Endothelial cell of umbilical vein (primary cell): Measurements from ENCODE around the gene B4GALT5. TPM values are rescaled to one million over a fixed set of nuclear protein-coding genes. Genes with fewer than 3 reads are reported as not detected.

Source experiments
- BruUV-seq: library from RNA; stranded (reverse); fragments of 400-500 nt; replicated peaks from 2 replicates; lab custom pipeline; 2021; lab: Mats Ljungman, UMichigan
- CTCF ChIA-PET: fragments of 300-600, 350-600 bp; sonication (Branson Sonifier 250); formaldehyde crosslinking; loops from one replicate; lab custom pipeline; 2021; ENCODE audit warnings: antibody characterized with exemption, inconsistent platforms; lab: Charles Lee
- POLR2A ChIA-PET: fragments of 300-600, 350-600 bp; sonication (Branson Sonifier 250); formaldehyde crosslinking; loops from one replicate; lab custom pipeline; 2021; ENCODE audit warnings: antibody characterized with exemption, inconsistent platforms; lab: Charles Lee
- DNase-seq: peaks from one replicate; pipeline ENCODE4 v3.0.0-alpha.2; 2011; ENCODE audit warnings: low read depth, low spot score
- FAIRE-seq: peaks from 2 replicates; lab custom pipeline; 2011; peaks lifted over from hg19 to GRCh38; lab: Jason Lieb, UNC
- H2AFZ ChIP-seq: 2 replicates; pipeline ENCODE4 v1.6.0; 2012; ENCODE audit warnings: low read depth, low read length, control low read depth, inconsistent platforms
- H3K27ac ChIP-seq: 2 replicates; pipeline ENCODE4 v1.5.1; 2011; ENCODE audit warnings: low read depth, mild to moderate bottlenecking, control low read depth, low read length, moderate library complexity; ENCODE audit not compliant: insufficient read depth
- H3K27me3 ChIP-seq, 2 experiments: 2 replicates each; pipeline versions ENCODE4 v1.6.0 to v1.6.1; 2011; ENCODE audit warnings: low read length in 2 of 2, mixed read lengths in 1 of 2; ENCODE audit not compliant: control insufficient read depth in 2 of 2, insufficient read depth in 2 of 2
- H3K36me3 ChIP-seq, 2 experiments: 2 replicates in 1 of 2; 3 replicates in 1 of 2; pipeline ENCODE4 v1.5.1; 2011; ENCODE audit warnings: low read length in 2 of 2, mild to moderate bottlenecking in 1 of 2, moderate library complexity in 1 of 2; ENCODE audit not compliant: control insufficient read depth in 2 of 2, insufficient read depth in 2 of 2; ENCODE audit errors: extremely low read depth in 1 of 2
- H3K4me1 ChIP-seq: 3 replicates; pipeline ENCODE4 v1.5.1; 2011; ENCODE audit warnings: mild to moderate bottlenecking, low read length; ENCODE audit not compliant: control insufficient read depth, insufficient read depth; ENCODE audit errors: extremely low read depth
- H3K4me2 ChIP-seq: 2 replicates; pipeline ENCODE4 v1.6.1; 2011; ENCODE audit warnings: low read length, control low read depth, mixed read lengths; ENCODE audit not compliant: insufficient read depth
- H3K4me3 ChIP-seq, 3 experiments: fragments of 200-600 bp in 1 of 3; sonication (generic), shearing (Covaris generic) in 1 of 3; replicated peaks in 1 of 3; 2 replicates each; pipeline ENCODE4 v1.5.1; 2011 to 2016; ENCODE audit warnings: control low read depth in 3 of 3, low read length in 3 of 3, mild to moderate bottlenecking in 2 of 3, inconsistent platforms in 1 of 3, low read depth in 1 of 3, moderate library complexity in 1 of 3; ENCODE audit not compliant: insufficient read depth in 1 of 3
- H3K79me2 ChIP-seq: 2 replicates; pipeline ENCODE4 v1.6.0; 2012; ENCODE audit warnings: low read length, inconsistent platforms; ENCODE audit not compliant: control insufficient read depth, insufficient read depth
- H3K9ac ChIP-seq: replicated peaks from 2 replicates; pipeline ENCODE3; 2011; ENCODE audit warnings: low read length, control low read depth; ENCODE audit not compliant: insufficient read depth; ENCODE audit errors: extremely low read depth
- H3K9me1 ChIP-seq: replicated peaks from 3 replicates; pipeline ENCODE4 v1.6.0; 2011; ENCODE audit warnings: mild to moderate bottlenecking, low read length; ENCODE audit not compliant: control insufficient read depth, insufficient read depth; ENCODE audit errors: extremely low read depth
- H3K9me3 ChIP-seq: replicated peaks from 2 replicates; pipeline ENCODE4 v1.5.1; 2012; ENCODE audit warnings: low read length, inconsistent platforms; ENCODE audit not compliant: control insufficient read depth, insufficient read depth
- H4K20me1 ChIP-seq: replicated peaks from 2 replicates; pipeline ENCODE3; 2011; ENCODE audit warnings: mild to moderate bottlenecking, low read length; ENCODE audit not compliant: control insufficient read depth, insufficient read depth; ENCODE audit errors: extremely low read depth
- CTCF ChIP-seq, 2 donors: IDR thresholded peaks; 1 replicate in 1 of 2; 2 replicates in 1 of 2; pipeline ENCODE4 v1.5.1; 2011; ENCODE audit warnings: low read length in 2 of 2, mild to moderate bottlenecking in 2 of 2, moderate library complexity in 2 of 2, control low read depth in 1 of 2, inconsistent platforms in 1 of 2, low read depth in 1 of 2; ENCODE audit not compliant: insufficient read depth in 1 of 2; ENCODE audit errors: extremely low read depth in 1 of 2
- EZH2 ChIP-seq: IDR thresholded peaks from 2 replicates; pipeline ENCODE4 v1.6.1; 2012; ENCODE audit warnings: borderline replicate concordance, low read depth, mild to moderate bottlenecking, moderate library complexity, low read length, inconsistent platforms; ENCODE audit not compliant: severe bottlenecking
- FOS ChIP-seq: IDR thresholded peaks from 2 replicates; pipeline ENCODE4 v1.6.1; 2011; ENCODE audit warnings: mild to moderate bottlenecking, low read length, moderate library complexity, borderline replicate concordance; ENCODE audit not compliant: insufficient read depth
- GATA2 ChIP-seq: IDR thresholded peaks from 2 replicates; pipeline ENCODE4 v1.7.0; 2011; ENCODE audit warnings: low read depth, mild to moderate bottlenecking, moderate library complexity, mixed read lengths, low read length; ENCODE audit not compliant: insufficient read length, insufficient read depth
- JUN ChIP-seq: IDR thresholded peaks from 2 replicates; pipeline ENCODE4 v1.6.1; 2011; ENCODE audit warnings: borderline replicate concordance, low read depth; ENCODE audit not compliant: insufficient read length, insufficient read depth
- MYC ChIP-seq: IDR thresholded peaks from one replicate; pipeline ENCODE4 v1.6.1; 2011; ENCODE audit warnings: mild to moderate bottlenecking, low read depth, low read length
- POLR2A ChIP-seq: IDR thresholded peaks from 2 replicates; pipeline ENCODE4 v1.6.1; 2012; ENCODE audit warnings: low read depth, mild to moderate bottlenecking, control low read depth, low read length
- POLR2AphosphoS5 ChIP-seq: IDR thresholded peaks from 2 replicates; pipeline ENCODE4 v1.6.1; 2012; ENCODE audit warnings: low read depth, mild to moderate bottlenecking, control low read depth, low read length, moderate library complexity; ENCODE audit not compliant: insufficient read depth
- dilution Hi-C: fragments of 300-500 bp; cut with MboI; formaldehyde crosslinking; loops from one replicate; pipeline ENCODE4 v1.15.0; 2019; ENCODE audit warnings: low sequenced_read_pairs; ENCODE audit not compliant: extremely low pct_ligation_motif_present
- intact Hi-C: fragments of 100-400 bp; cut with micrococcal nuclease; formaldehyde crosslinking; loops from one replicate; pipeline ENCODE4 v1.10.0; 2022
- polyA plus RNA-seq, 4 experiments: library from polyadenylated mRNA; depleted of rRNA in 3 of 4; stranded (reverse) in 3 of 4; unstranded in 1 of 4; fragments of >200 nt; gene quantifications; 2 replicates each; pipeline versions ENCODE4 v1.2.1 to v1.2.3, GENCODE V29; 2011 to 2012; ENCODE audit warnings: missing spikeins in 1 of 4
- total RNA-seq: library from RNA; stranded (reverse); gene quantifications from 2 replicates; pipeline ENCODE4 v1.2.3, GENCODE V29; 2021
- TF ChIP-seq, protein P1 (sequence below): IDR thresholded peaks from 2 replicates; pipeline ENCODE4 v1.6.1; 2011; ENCODE audit not compliant: insufficient read depth, insufficient read length

The B4GALT5 gene
- total and polyA plus RNA-seq, 2 donors (not counting 3 experiments of a cell fraction or from before 2014, with no cell fraction given), result 54.4 to 70.1 TPM

DNA sequence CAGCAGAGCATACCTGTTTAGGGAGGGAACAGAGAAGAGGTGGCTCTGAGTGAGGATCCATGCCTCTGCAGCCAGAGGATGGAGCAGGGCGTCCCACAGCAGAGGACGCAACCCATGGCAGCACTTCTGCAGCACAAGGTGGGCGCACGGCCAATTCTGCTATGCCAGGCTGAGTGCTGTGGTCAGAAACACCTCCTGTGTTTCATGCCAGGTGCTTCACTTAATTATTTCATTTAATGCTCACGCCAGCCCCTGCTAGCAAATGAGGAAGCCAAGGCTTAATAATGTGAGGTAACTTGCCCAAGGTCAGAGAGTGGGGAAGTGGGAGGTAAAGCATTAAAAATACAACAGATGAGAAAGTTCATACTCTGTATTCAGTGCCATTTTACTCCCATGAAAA, 77.2 kb downstream of the B4GALT5 start:
- no peak for TF ChIP-seq JUN
- TF ChIP-seq GATA2, result no peak
- no peak for TF ChIP-seq MYC
- no peak for TF ChIP-seq EZH2
- TF ChIP-seq POLR2AphosphoS5, result no peak
- TF ChIP-seq FOS, result no peak
- no peak for TF ChIP-seq CTCF (IDR thresholded peaks at IDR 0.05; ENCODE audit: extremely low read depth in 1 of 2, insufficient read depth in 1 of 2, low read depth in 1 of 2, low read length in 2 of 2)
- no peak for TF ChIP-seq POLR2A
- TF ChIP-seq, protein P1, sequence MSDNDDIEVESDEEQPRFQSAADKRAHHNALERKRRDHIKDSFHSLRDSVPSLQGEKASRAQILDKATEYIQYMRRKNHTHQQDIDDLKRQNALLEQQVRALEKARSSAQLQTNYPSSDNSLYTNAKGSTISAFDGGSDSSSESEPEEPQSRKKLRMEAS, result no peak
- H3K4me3 ChIP-seq, result no peak overlapping the region
- DNase-seq, result no peak
- H3K9me1 ChIP-seq, result no peaks in the 10 kb centered on the region
- no peak overlapping the region for H2AFZ ChIP-seq
- H3K4me2 ChIP-seq, result no peak overlapping the region
- no peaks in the 10 kb centered on the region for H3K9me3 ChIP-seq
- POLR2A ChIA-PET, result no interaction called here
- CTCF ChIA-PET, result interaction anchor here (3.7 kb wide), 1 partner anchor 209 kb away, joined by 21 read pairs; no protein-coding TSS in a partner anchor
- no peaks in the 10 kb centered on the region for H3K27me3 ChIP-seq
- BruUV-seq, result no TSS peak
- H3K79me2 ChIP-seq, result no peaks in the 10 kb centered on the region
- H3K36me3 ChIP-seq, result peaks cover 17 to 35% of the 10 kb centered on the region in 2 experiments
- no peak for FAIRE-seq
- H4K20me1 ChIP-seq, result no peaks in the 10 kb centered on the region
- intact Hi-C loops (no loop called here), dilution Hi-C loops (no loop called here)
- H3K9ac ChIP-seq, result no peak overlapping the region
- no peak overlapping the region for H3K27ac ChIP-seq
- H3K4me1 ChIP-seq, result no peaks in the 10 kb centered on the region
